Smooth muscle cell (in vitro differentiated cells): ENCODE measurements around the gene VAC14. TPM values are rescaled to one million over a fixed set of nuclear protein-coding genes. Genes with fewer than 3 reads are reported as not detected.

Source experiments
- polyA plus RNA-seq: library from polyadenylated mRNA; unstranded; fragments of >200 nt; fragmentation: Nextera tagmentation; extraction: Ambion mirVana; gene quantifications from 2 replicates; pipeline ENCODE4 v1.2.1, GENCODE V29; 2016
- total RNA-seq: library from RNA; depleted of rRNA; stranded (reverse); fragments of >200 nt; gene quantifications from 2 replicates; pipeline ENCODE4 v1.2.3, GENCODE V29; 2014

Gene VAC14
- total and polyA plus RNA-seq, 2 experiments from 2014 or later, result 27.9 to 52.3 TPM

Other genes starting within 250 kb of the VAC14 start
- gene IL34, start 154.6 kb downstream of the VAC14 start, total RNA-seq, result not detected in 2 replicates
- gene IL34, start 154.6 kb downstream of the VAC14 start, polyA plus RNA-seq, result 0.49 and 1.2 TPM in 2 replicates
- 19.5 and 27.1 TPM in 2 replicates for gene MTSS2, start 115.1 kb downstream of the VAC14 start, total RNA-seq
- 4.2 and 8.7 TPM in 2 replicates for gene MTSS2, start 115.1 kb downstream of the VAC14 start, polyA plus RNA-seq